ENCODE data around the gene HOXD12. TPM values are rescaled to one million over a fixed set of nuclear protein-coding genes. Genes with fewer than 3 reads are reported as not detected.

The HOXD12 gene
- total and polyA plus RNA-seq, 8 donors, result not detected

DNA sequence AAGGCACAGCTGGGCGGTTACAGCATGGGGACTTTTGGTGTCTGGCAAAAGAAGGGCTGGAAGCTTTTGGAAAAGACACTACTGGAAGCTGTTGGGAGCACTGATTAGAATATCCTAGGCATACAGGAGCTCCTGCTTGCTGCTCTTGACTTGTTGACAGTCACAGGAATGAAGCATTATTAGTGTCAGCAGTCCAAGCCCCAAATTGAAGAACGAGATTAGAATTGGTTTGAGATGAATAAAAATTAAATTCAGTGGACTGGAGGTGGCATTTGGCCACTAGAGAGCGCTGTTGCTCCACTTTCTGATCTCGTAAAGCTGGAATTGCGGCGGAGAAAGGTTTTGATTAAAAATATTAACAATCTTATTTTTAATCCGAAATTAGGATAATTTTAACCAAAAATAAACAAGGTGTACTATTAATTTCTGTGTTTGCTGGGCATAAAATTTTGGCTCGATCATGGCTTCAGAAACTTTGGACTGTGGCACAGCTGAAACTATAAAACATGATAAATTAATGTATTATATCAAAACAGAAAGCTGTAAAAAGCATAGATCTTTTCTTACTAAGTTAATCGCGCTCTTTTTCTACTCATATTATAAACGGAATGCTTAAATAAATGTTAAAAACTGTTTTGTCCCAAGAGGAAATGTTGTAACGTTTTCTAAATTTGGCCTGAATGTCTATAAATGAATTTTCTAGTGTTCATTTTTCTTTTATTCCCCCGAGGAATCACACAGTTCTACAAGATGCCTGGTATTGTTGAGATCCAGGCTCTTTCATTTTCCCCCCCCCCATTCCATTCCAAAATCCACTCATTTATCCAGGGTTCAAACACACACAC lies 27.6 kb downstream of the HOXD12 start:
- intact Hi-C loops (cut with DNase I; ENCODE audit: low total_unique reads), result loop anchor here (5.0 to 10.0 kb wide), 2 partner anchors 528 to 1020 kb away; no protein-coding TSS in a partner anchor
- Histone ChIP-seq H3K36me3 (no peaks in the 10 kb centered on the region), H3K4me3 (no peak overlapping the region), H3K27me3 (peaks cover 57 to 100% (median 93%) of the 10 kb centered on the region in 3 donors), H3K27ac (no peak overlapping the region), H3K9me3 (peaks cover 0 to 34% (median 2%) of the 10 kb centered on the region in 4 donors), H3K4me1 (peaks cover 28 to 57% (median 42%) of the 10 kb centered on the region in 4 donors)
- WGBS, 5 donors, result 3 to 5% (median 4%) methylated on average over 13 of the region's 13 CpGs
- TF ChIP-seq, protein P1, sequence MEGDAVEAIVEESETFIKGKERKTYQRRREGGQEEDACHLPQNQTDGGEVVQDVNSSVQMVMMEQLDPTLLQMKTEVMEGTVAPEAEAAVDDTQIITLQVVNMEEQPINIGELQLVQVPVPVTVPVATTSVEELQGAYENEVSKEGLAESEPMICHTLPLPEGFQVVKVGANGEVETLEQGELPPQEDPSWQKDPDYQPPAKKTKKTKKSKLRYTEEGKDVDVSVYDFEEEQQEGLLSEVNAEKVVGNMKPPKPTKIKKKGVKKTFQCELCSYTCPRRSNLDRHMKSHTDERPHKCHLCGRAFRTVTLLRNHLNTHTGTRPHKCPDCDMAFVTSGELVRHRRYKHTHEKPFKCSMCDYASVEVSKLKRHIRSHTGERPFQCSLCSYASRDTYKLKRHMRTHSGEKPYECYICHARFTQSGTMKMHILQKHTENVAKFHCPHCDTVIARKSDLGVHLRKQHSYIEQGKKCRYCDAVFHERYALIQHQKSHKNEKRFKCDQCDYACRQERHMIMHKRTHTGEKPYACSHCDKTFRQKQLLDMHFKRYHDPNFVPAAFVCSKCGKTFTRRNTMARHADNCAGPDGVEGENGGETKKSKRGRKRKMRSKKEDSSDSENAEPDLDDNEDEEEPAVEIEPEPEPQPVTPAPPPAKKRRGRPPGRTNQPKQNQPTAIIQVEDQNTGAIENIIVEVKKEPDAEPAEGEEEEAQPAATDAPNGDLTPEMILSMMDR (IDR thresholded peaks at IDR 0.05), result peak in 5 of 7 experiments; percentile 62 to 97 (median 87)
- no peak for TF ChIP-seq POLR2A (IDR thresholded peaks at IDR 0.05)
- peak; percentile 74 to 87 for DNase-seq

DNA sequence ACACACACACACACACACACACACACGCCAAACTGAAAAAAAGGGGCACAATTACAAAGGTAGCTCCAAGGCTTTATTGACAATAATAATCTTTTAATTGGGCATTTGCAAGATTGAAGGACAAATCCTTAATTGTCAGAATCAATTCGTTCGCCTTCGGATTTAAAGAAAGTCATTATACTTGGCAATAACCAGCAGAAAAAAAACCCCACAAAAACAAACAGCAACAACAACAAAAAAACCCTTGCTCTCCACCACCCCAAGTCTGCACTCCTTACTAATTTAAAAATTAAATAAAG lies 28.1 kb downstream of the HOXD12 start:
- intact Hi-C loops (cut with DNase I; ENCODE audit: low total_unique reads), result loop anchor here (5.0 to 10.0 kb wide), 2 partner anchors 527 to 1020 kb away; no protein-coding TSS in a partner anchor
- no peak for DNase-seq
- Histone ChIP-seq H3K9me3 (peaks cover 0 to 32% (median 2%) of the 10 kb centered on the region in 4 donors), H3K36me3 (no peaks in the 10 kb centered on the region), H3K4me1 (peaks cover 22 to 57% (median 41%) of the 10 kb centered on the region in 4 donors), H3K4me3 (no peak overlapping the region), H3K27me3 (peaks cover 56 to 100% (median 93%) of the 10 kb centered on the region in 3 donors), H3K27ac (no peak overlapping the region)
- 16 to 25% (median 21%) methylated on average over 4 of the region's 4 CpGs for WGBS, 5 donors
- no peak for TF ChIP-seq EP300 (IDR thresholded peaks at IDR 0.05)
- TF ChIP-seq, protein P1 (IDR thresholded peaks at IDR 0.05), result no peak
- TF ChIP-seq POLR2AphosphoS5 (IDR thresholded peaks at IDR 0.05), result no peak
- no peak for TF ChIP-seq POLR2A (IDR thresholded peaks at IDR 0.05)

DNA sequence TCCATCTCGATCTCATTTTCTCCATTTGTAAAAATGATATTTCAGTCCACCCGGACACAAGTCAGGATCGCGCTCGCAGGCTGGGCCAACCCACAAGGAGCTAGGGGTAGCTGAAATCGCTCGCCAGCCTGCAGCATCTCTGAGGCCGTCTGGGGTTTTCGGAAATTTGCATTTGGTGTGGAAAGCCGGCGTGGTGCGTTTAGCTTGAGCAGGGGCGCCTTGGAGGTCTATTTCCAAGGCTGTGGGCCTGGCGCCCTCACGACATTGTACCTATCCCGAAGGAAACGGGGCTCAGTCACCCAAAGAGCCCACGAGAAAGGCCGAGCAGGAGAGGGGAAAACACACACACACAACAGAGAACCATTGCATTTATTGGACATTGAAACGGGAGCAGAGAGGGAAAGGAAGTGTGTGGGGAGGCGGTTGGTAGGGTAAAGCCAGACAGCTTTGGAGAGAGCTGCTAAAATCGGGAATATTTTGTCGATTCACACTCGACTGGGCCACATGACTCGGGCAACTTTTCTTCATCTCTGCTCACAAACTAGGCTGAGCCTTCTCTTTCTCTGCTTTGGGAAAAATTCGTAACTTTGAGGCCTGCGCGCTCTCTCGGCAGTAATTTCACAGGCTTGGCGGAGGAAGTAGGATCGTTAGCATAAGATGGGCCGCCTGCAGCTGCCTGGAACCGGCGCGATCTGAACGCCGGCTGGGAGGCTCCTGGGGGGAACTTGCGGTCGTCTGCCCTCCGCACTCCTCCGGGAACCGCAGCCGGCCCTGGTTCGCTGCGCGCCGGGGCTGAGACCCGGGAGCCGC lies 28.8 kb downstream of the HOXD12 start:
- DNase-seq, result peak in 1 of 2 donors; percentile 58
- H3K4me1 ChIP-seq, result peaks cover 16 to 52% (median 34%) of the 10 kb centered on the region in 4 donors
- H3K36me3 ChIP-seq, result no peaks in the 10 kb centered on the region
- WGBS, 5 donors, result 10 to 13% (median 12%) methylated on average over 46 to 49 of the region's 49 CpGs
- H3K4me3 ChIP-seq, result peak overlapping the region in 3 of 4 donors; percentile 35 to 49 (median 46)
- H3K27ac ChIP-seq, result peak overlapping the region in 3 of 5 donors; percentile 76 to 80 (median 77)
- intact Hi-C loops (cut with DNase I; ENCODE audit: low total_unique reads), result loop anchor here (5.0 to 10.0 kb wide), 2 partner anchors 526 to 1019 kb away; no protein-coding TSS in a partner anchor
- peaks cover 56 to 100% (median 93%) of the 10 kb centered on the region in 3 donors for H3K27me3 ChIP-seq
- TF ChIP-seq POLR2A (IDR thresholded peaks at IDR 0.05) (no peak), EP300 (IDR thresholded peaks at IDR 0.05) (no peak), POLR2AphosphoS5 (IDR thresholded peaks at IDR 0.05) (no peak)
- TF ChIP-seq, protein P1 (IDR thresholded peaks at IDR 0.05), result no peak
- H3K9me3 ChIP-seq, result peaks cover 0 to 26% (median 2%) of the 10 kb centered on the region in 4 donors

Measured in stomach (tissue), 9 donors.